WTC11 (cell line): Measurements from ENCODE around the gene TMC7.

Experiments used
- FOXP1 ChIP-seq: sonication (generic); formaldehyde crosslinking; IDR thresholded peaks from 2 replicates; pipeline ENCODE4 v1.8.0; 2022; ENCODE audit warnings: missing genetic modification reagents, mild to moderate bottlenecking, moderate library complexity, borderline replicate concordance
- USF1 ChIP-seq: sonication (generic); formaldehyde crosslinking; IDR thresholded peaks from 2 replicates; pipeline ENCODE4 v1.8.0; 2022; ENCODE audit warnings: mild to moderate bottlenecking, missing genetic modification reagents
- USF2 ChIP-seq: sonication (generic); formaldehyde crosslinking; IDR thresholded peaks from 2 replicates; pipeline ENCODE4 v1.8.1; 2023; ENCODE audit warnings: mild to moderate bottlenecking, missing genetic modification reagents, moderate library complexity
- TF ChIP-seq, protein P1 (sequence below): fragments of 200-600 bp; IDR thresholded peaks from 2 replicates; pipeline ENCODE4 v1.8.0; 2022; ENCODE audit warnings: antibody characterized with exemption
- TF ChIP-seq, protein P2 (sequence below): fragments of 250-450 bp; sonication (Bioruptor Pico); IDR thresholded peaks from 2 replicates; pipeline ENCODE4 v2.1.2; 2022; ENCODE audit warnings: mild to moderate bottlenecking, moderate library complexity
- TF ChIP-seq, protein P3 (sequence below): sonication (generic); formaldehyde crosslinking; IDR thresholded peaks from 2 replicates; pipeline ENCODE4 v1.8.0; 2022; ENCODE audit warnings: mild to moderate bottlenecking, missing genetic modification reagents

DNA sequence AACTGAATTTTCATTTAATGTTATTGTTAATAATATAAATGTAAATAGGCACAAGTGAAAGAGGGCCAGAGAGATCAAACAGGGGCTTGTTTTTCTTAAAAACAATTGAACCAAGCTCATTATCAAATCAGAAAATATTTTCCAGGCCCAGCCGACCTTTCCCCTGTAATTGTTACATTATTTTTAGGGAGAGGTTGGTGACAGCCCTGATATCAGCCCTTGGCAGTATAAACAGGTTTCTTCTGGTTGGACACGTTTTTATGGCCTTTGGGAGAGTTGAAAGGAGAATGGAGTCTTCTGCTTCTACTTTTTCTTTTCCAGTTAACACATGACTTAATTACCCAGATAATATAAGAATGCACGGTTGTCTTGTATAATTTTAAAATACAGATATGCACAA is 43.7 kb downstream of the TMC7 start:
- no peak for TF ChIP-seq USF1 (CRISPR knock-in tag)
- TF ChIP-seq, protein P1, sequence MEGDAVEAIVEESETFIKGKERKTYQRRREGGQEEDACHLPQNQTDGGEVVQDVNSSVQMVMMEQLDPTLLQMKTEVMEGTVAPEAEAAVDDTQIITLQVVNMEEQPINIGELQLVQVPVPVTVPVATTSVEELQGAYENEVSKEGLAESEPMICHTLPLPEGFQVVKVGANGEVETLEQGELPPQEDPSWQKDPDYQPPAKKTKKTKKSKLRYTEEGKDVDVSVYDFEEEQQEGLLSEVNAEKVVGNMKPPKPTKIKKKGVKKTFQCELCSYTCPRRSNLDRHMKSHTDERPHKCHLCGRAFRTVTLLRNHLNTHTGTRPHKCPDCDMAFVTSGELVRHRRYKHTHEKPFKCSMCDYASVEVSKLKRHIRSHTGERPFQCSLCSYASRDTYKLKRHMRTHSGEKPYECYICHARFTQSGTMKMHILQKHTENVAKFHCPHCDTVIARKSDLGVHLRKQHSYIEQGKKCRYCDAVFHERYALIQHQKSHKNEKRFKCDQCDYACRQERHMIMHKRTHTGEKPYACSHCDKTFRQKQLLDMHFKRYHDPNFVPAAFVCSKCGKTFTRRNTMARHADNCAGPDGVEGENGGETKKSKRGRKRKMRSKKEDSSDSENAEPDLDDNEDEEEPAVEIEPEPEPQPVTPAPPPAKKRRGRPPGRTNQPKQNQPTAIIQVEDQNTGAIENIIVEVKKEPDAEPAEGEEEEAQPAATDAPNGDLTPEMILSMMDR, result no peak
- TF ChIP-seq, protein P2, sequence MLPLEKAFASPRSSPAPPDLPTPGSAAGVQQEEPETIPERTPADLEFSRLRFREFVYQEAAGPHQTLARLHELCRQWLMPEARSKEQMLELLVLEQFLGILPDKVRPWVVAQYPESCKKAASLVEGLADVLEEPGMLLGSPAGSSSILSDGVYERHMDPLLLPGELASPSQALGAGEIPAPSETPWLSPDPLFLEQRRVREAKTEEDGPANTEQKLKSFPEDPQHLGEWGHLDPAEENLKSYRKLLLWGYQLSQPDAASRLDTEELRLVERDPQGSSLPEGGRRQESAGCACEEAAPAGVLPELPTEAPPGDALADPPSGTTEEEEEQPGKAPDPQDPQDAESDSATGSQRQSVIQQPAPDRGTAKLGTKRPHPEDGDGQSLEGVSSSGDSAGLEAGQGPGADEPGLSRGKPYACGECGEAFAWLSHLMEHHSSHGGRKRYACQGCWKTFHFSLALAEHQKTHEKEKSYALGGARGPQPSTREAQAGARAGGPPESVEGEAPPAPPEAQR (CRISPR knock-in tag), result no peak
- TF ChIP-seq, protein P3, sequence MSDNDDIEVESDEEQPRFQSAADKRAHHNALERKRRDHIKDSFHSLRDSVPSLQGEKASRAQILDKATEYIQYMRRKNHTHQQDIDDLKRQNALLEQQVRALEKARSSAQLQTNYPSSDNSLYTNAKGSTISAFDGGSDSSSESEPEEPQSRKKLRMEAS, result no peak
- TF ChIP-seq FOXP1 (CRISPR knock-in tag), result no peak
- TF ChIP-seq USF2 (CRISPR knock-in tag), result no peak
